HG02943 (cell line): ENCODE data around the gene TPRX1.
A peak's percentile ranks its signal among the peaks of the same experiment; 100 is the strongest.
"Not testable (repeated sequence)": the region's sequence is repeated elsewhere in the genome, so short reads cannot be mapped to it uniquely, and the experiment has no call there.

Experiments used
- ATAC-seq: cut with Tn5 transposase; IDR thresholded peaks from one replicate; pipeline ENCODE4 v1.9.1; 2021; ENCODE audit warnings: mild to moderate bottlenecking, low read depth, moderate library complexity; ENCODE audit not compliant: unreplicated experiment

Gene TPRX1

DNA sequence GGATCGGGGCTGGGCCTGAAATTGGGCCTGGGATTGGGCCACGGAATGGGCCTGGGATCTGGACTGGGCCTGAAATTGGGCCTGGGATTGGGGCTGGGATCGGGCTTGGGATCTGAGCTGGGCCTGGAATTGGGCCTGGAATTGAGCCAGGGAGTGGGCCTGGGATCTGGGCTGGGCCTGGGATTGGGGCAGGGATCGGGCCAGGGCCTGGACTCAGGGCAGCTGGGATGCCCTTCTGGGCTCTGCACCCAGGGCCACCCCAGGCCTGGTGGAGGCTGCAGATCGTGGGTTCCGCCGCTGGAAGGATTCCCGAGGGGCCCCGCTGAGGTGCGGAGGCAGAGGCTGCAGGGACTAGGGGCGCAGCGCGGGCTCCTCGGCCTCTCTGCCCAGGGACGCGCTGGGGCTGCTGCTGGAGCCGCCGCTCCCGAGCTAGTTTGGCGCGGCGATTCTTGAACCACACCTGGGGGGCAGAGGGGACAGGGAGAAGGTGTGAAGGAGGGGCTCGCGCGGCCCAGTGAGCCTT is 1.8 kb downstream of the TPRX1 start:
- no peak for ATAC-seq

DNA sequence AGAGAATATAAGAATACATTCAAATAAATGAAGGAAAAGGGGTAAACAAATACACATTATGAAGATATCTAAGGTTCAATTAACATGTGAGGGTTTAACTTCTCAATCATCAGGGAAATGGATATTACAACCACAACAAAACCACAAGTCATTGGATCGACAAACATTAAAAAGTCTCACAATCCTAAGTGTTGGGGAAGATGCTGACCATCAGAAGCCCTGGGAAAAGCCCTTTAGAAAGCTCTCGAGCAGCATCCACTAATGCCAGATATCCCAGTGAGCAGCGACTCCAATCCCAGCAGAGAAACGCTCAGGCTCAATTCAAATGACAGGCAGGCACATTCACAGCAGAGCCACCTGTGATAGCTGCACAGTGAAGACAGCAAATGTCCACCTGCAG is 3.1 kb downstream of the TPRX1 start:
- no peak for ATAC-seq

DNA sequence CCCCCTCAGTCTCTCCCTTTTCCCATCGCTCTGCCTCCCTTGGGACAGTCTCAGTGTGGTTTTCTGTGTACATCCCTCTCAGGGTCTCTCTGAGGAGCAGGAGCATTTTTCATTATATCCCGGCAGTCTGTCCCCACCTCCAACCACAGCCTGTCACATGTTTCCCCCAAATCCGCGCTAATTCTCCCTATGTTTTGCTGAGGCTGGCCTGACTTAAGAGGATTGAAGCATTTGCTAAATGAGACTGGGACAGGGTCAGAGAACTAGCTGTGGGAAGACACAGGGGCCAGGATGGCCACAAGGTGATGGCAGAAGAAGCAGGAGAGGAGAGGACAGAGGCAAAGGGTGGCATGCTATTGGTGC is 5.5 kb downstream of the TPRX1 start:
- no peak for ATAC-seq

DNA sequence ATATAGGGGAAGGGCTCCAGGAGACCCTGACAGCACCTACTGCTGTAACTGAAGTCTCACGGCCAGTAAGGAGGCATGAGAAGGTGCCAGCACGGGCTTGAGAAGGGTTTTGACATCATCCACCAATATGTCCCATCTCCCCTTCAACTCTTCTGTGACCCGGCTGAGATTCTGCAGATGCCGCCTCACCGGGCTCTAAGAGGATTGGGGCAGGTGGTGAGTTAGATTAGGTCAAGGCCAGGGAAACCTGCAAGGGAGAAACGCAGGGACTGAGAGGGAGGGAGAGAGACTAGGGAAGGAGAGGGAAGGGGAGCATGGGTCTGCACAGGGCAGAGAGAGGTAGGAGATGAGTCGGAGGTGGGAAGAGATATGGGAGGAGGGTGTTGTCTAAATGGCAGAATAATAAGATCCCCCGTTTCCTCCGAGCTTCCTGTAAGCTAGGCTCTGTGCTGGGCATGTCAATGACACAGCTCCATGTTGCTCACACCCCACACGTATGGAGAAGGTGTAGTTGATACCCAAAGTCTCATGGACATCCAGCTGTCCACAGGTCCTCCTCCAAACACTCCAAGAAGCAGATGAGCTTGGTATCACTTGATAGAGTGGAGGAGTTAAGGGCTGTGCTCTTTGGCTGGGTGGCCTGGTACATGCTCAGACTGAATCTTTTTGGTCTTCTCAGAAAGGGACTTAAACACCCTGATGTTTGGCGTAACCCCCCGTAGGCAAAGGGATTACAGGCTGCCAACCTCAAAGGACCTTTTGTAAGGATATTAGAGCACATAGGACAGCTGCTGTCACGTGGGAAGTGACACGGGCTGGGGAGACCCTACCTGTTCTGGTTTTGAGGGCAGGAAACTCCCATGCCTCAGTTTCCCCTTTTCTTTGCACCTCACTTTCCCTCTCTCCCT is 6.1 kb downstream of the TPRX1 start:
- ATAC-seq = no peak

DNA sequence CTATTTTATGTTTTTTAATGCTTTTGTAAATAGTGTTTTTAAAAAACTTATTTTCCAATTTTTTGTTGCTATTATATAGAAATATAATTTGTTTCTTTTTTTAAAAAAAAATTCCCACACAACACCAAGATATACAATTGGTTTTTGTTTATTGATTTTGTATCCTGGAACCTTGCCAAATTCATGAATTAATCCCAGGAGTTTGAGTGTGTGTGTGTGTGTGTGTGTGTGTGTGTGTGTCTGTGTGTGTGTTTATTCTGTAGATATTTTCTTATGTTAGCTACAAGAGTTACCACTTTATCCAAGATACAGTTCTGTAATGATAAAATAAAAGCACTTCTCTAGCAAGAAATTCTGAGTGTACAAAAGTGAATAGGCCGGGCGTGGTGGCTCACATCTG is 7.6 kb downstream of the TPRX1 start:
- ATAC-seq = no peak

DNA sequence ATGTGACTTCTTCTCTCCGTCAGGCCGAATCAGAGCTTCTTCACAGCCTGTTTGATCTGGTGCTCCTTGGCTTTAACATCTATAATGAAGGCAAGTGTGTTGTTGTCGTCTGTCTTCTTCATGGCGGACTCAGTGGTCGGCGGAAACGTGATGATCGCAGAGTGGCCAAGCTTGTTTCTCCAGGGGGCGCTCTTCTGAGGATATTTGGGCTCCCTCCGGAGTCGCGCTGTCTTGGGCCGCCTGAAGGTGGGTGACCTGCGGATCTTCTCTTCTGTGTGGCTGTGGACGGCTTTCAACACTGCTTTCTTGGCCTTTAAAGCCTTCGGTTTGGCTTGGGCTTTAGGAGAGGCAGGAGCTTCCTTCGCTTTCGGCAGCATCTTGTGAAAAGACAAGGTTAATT is 9.8 kb downstream of the TPRX1 start:
- no peak for ATAC-seq

DNA sequence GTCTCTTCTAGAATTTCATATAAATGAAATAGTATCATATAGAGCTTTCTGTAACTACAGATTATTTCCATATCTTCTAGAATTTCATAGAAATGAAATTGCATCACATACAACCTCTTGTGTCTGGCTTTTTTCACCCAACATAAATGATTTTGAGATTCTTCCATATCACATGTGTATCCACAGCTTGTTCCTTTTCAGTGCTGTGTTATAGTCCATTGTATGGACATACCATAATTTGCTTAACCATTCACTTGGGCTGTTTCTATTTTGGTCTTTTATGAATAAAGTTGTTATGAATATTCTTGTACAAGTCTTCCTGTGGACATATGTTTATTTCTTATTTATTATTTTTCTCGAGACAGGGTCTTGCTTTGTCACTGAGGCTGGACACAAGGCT is 11.7 kb downstream of the TPRX1 start:
- no peak for ATAC-seq

DNA sequence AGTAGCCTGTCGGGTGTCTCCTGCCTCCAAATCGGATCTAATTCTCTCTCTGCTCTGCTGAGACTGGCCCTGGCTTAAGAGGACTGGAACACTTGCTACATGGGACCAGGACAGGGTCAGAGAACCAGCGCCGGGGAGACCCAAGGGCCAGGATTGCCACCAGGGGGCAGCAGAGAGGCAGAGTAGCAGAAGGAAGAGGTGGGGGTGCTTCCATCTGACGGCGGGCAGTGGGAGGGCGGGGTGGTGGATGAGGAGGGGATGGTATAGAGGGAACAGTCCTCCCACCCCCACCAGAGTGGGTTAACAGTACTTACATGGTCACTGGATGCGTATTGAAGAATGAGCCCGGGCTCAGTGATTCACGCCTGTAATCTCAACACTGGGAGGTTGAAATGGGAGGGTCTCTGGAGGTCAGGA is 13.9 kb downstream of the TPRX1 start:
- ATAC-seq = no peak

DNA sequence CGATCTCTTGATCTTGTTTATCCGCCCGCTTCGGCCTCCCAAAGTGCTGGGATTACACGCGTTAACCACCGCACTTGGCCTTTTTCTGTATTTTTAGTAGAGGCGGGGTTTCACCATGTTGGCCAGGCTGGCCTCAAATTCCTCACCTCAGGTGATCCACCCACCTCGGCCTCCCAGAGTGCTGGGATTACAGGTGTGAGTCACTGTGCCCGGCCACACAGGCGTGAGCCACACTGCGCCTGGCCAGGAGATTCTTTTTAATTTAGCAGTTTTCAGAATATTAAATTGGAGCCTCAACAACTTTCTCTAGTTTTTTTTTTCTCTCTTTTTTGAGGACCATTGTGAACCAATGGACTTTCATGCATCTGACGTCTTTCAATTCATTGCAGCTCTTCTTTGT is 14.5 kb downstream of the TPRX1 start:
- not testable (repeated sequence) for ATAC-seq

DNA sequence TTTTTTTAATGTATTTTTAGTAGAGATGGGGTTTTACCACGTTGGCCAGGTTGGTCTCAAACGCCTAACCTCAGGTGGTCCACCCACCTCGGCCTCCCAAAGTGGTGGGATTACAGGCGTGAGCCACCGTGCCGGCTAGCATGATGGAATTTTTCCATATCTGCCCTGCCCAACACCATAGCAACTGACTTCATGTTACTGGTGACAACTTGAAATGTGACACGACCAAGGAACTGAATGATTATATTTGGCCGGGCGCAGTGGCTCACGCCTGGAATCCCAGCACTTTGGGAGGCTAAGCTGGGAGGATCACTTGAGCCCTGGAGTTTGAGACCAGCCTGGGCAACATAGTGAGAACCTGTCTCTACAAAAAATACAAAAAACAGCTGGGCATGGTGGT is 17.0 kb downstream of the TPRX1 start:
- not testable (repeated sequence) for ATAC-seq

DNA sequence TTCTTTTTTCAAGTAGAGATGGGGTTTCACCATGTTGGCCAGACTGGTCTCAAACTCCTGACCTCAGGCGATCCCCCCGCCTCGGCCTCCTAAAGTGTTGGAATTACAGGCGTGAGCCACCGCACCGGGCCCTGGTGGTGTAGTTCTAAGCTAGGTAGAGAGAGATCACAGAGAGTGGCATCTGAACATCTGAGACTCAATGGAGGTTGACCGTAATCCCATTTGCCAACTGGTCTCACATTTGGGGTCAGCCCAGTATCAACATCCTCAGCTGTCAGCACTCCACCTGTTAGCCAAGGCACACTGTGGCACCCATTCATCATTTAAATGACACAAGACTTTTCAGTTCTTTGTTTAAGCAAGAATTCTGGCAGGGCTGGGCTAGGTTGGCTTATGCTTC is 17.8 kb downstream of the TPRX1 start:
- no peak for ATAC-seq

DNA sequence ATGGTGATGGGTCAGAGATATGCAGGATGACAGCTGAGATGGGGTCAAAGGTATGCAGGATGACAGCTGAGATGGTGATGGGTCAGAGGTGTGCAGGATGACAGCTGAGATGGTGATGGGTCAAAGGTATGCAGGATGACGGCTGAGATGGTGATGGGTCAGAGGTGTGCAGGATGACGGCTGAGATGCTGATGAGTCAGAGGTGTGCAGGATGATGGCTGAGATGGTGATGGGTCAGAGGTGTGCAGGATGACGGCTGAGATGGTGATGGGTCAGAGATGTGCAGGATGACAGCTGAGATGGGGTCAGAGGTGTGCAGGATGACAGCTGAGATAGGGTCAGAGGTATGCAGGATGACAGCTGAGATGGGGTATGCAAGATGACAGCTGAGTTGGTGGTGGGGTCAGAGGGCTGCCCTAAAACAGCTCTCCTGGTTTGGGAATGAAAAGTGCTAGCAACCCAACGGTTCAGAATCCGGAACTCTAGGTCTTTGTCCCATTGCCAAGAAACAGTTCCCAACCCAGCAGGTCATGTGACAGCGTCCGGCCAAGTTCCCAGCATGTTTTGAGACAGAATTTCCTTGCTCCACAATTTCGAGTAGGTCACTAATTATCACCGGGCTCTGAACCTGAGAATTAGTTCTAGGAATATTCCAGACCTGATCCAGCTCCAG is 22.6 kb downstream of the TPRX1 start:
- ATAC-seq = no peak

DNA sequence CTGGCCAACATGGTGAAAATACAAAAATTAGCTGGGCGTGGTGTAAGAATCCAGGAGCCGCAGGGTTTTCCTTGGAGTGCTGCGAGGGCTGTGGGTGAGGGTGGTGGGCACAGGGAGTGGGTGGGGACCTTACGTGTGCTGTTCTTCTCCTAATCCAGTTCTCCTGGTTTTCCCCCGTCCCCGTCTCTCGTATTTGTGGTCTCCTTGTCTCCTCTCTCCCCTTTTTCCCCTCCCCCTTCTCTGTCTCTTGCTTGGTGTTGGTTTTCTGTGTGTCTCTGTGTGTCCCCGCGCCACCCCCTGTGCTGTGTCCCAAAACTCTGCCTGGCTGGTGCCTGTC is 24.2 kb downstream of the TPRX1 start:
- ATAC-seq = no peak

DNA sequence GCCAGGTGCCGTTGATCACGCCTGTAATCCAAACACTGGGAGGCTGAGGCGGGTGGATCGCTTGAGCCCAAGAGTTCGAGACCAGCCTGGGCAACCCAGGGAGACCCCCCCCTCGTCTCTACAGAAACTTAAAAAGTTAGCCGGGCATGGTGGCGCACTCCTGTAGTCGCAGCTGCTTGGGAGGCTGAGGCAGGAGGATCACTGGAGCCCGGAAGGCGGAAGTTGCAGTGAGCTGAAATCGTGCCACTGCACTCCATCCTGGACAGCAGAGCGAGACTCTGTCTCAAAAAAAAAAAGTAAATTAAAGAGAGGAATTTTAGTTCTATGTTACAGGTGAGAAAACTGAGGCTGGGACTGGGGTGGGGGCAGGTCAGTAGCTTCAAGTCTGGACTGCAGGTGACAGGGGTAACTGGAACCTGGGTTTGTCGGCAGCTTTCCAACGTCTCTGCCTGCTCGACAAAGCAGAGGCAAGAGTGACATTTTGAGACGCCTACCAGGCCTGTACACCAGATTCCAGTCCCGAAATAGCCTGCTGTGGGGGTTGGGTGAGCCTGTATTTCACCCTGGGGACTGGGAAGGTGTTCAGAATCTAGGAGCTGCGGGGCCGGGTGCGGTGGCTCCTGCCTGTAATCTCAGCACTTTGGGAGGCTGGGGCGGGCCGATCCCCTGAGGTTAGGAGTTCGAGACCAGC is 24.7 kb downstream of the TPRX1 start:
- ATAC-seq = no peak

DNA sequence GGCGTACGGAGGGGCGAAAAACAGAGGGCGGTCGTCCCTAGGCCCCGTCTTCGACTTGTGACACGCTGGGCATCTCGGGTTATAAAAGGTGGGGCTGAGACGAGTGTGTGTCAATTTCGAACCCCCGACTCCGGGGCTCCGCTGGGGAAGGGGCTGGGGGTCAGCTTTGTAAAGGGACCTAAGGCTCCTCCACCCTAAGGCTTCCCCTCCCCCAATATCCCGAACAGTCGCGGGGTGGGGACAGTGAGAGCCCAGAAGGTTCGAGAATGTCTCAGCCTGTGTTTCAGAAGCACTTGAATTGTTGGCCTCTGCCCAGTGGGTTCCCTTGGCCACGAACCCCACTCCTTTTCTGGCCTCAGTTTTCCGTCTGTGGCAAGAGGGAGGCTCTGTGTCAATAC is 25.4 kb downstream of the TPRX1 start:
- no peak for ATAC-seq

DNA sequence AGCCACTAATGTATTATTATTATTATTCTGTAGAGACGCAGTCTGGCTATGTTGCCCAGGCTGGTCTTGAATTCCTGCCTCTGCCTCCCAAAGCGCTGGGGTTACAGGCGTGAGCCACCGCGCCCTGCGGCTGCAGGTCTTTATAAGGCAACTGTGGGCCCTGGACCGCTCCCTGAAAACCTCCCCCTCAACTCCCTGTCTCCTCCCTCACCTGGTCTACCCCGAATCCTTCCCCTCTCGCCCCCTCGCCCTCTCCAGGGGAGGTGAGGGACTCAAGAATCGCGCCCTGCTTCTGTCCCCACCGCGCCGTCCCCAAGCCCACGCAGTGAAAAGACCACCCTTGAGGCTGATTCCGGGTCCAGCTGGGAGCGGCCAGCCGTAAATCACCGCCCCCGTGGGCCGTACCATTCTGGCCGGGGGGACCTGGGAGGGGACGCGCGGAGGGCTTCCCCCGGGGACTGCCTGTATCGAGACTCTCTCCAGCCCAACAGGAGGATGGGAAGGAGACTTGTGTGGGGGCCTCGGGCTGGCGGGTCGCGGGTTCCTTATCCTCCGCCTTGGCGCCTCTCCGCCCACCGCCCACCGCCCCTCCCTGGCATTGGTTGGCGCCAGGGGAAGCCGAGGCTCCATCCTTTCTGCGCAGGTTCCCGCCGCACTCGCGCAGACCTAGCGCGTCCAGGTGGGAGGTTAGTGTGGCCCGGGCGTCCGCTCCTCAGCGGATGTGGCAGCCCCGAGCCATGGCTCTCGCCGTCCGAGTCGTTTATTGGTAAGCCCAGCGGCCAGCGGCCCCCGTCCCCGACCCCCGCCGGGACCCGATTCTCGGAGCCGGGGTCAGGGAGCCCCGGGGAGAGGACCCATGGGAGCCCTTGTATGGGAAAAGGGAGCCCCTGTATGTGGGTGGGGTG is 26.1 kb downstream of the TPRX1 start, which contains the start of gene SELENOW:
Gene SELENOW (plus strand): TSS at position 655 of the 905 bp plus-strand sequence. CDS start 83 bp downstream, at position 738.
- peak; percentile 57 for ATAC-seq

DNA sequence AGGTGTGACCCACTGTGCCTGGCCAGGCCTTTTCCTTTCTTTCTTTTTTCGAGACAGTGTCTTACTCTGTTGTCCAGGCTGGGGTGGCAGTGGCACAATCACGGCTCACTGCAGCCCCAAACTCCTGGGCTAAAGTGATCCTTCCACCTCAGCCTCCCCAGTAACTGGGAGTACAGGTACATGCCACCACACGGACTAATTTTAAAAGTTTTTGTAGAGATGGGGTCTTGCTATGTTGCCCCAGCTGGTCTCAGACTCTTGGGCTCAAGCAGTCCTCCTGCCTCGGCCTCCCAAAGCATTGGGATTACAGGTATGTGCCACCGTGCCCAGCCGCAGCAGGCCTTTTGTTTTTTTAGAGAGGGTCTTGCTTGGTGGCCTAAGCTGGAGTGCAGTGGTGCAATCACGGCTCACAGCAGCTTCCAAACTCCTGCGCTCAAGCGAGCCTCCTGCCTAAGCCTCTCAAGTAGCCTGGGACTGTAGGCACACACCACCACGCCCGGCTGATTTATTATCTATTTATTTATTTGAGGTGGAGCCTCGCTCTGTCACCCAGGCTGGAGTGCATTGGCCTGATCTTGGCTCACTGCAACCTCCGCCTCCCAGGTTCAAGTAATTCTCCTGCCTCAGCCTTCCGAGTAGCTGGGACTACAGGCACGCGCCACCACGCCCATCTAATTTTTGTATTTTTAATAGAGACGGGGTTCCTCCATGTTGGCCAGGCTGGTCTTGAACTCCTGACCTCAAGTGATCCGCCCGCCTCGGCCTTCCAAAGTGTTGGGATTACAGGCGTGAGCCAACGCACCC is 26.9 kb downstream of the TPRX1 start:
- ATAC-seq = not testable (repeated sequence)

DNA sequence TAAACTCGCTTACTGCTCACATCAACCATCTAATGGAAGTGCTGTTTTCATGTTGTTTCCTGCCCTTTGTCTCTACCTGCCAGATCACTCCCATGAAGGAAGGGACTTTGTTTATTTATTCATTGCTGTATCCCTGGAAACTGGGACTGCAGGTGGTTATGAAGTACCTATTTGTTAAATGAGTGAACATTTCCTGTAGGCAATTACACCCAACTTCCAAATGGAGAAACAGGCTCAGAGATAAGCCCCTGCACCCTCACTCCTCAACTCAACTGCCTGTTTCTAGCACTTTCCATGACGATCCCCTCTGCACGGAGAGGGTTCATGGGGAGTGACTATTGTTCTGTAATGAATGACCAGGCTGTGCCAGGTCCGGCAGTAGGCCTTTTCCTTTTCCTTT is 27.8 kb downstream of the TPRX1 start:
- no peak for ATAC-seq

DNA sequence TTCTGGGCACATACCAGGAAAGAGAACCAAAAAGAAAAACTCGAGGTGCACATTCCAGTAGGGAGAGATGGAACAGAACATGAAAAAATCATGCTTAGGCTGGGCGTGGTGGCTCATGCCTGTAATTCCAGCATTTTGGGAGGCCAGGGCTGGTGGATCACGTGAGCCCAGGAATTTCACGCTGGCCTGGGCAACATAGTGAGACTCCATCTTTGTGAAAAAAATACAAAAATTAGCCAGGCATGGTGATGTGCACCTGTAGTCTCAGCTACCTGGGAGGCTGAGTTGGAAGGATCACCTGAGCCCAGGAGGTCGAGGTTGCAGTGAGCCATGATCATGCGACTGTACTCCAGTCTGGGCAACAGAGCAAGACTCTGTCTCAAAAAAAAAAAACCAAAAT is 33.1 kb downstream of the TPRX1 start:
- not testable (repeated sequence) for ATAC-seq
